ENCODE results near the gene OSBPL6. TPM values are rescaled to one million over a fixed set of nuclear protein-coding genes. Genes with fewer than 3 reads are reported as not detected.

OSBPL6 gene
- polyA plus RNA-seq, 1 donor from 2014 or later: 12.8 TPM

DNA sequence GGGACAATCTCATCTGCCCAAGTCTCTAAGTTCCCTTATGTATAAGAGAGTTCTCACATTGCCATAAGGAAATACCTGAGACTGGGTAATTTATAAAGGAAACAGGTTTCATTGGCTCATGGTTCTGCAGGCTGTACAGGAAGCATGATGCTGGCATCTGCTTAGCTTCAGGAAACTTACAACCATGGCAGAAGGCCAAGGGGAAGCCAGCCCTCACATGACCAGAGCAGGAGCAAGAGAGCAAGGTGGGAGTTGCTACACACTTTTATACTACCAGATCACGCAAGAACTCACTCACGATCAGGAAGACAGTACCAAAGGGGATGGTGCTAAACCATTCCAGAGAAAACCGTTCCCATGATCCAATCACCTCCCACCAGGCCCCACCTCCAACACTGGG is 182.7 kb downstream of the OSBPL6 start:
- Histone ChIP-seq H3K4me3 (ENCODE audit: low read length) (no peak overlapping the region), H3K79me2 (replicated peaks; ENCODE audit: insufficient read depth, low read length) (no peaks in the 10 kb centered on the region), H3K9ac (ENCODE audit: low read length) (no peak overlapping the region), H3K27me3 (ENCODE audit: insufficient read depth, low read depth, low read length) (no peaks in the 10 kb centered on the region), H3K27ac (ENCODE audit: low read length) (no peak overlapping the region), H2AFZ (ENCODE audit: low read depth, low read length) (no peak overlapping the region), H3F3A (ENCODE audit: insufficient read depth, low read length, poor library complexity, severe bottlenecking) (no peaks in the 10 kb centered on the region), H4K20me1 (ENCODE audit: insufficient read depth) (no peaks in the 10 kb centered on the region), H3K9me2 (ENCODE audit: insufficient read depth, low read length) (no peaks in the 10 kb centered on the region), H3K9me3 (ENCODE audit: low read length) (no peaks in the 10 kb centered on the region), H3K4me2 (ENCODE audit: low read length) (no peak overlapping the region), H3K36me3 (ENCODE audit: insufficient read depth, low read length) (no peaks in the 10 kb centered on the region)
- TF ChIP-seq TAF1 (IDR thresholded peaks at IDR 0.05; ENCODE audit: low read depth) (no peak), EZH2 (IDR thresholded peaks at IDR 0.05; ENCODE audit: borderline replicate concordance, insufficient read depth, low read length, poor library complexity, severe bottlenecking) (no peak), RAD21 (conservative IDR thresholded peaks at IDR 0.05) (no peak), POLR2AphosphoS5 (IDR thresholded peaks at IDR 0.05) (no peak), SMC3 (conservative IDR thresholded peaks at IDR 0.05; ENCODE audit: poor library complexity) (no peak), MXI1 (conservative IDR thresholded peaks at IDR 0.05; ENCODE audit: poor library complexity, severe bottlenecking) (no peak), EP300 (conservative IDR thresholded peaks at IDR 0.05; ENCODE audit: poor library complexity, severe bottlenecking) (no peak)
- TF ChIP-seq, protein P1, sequence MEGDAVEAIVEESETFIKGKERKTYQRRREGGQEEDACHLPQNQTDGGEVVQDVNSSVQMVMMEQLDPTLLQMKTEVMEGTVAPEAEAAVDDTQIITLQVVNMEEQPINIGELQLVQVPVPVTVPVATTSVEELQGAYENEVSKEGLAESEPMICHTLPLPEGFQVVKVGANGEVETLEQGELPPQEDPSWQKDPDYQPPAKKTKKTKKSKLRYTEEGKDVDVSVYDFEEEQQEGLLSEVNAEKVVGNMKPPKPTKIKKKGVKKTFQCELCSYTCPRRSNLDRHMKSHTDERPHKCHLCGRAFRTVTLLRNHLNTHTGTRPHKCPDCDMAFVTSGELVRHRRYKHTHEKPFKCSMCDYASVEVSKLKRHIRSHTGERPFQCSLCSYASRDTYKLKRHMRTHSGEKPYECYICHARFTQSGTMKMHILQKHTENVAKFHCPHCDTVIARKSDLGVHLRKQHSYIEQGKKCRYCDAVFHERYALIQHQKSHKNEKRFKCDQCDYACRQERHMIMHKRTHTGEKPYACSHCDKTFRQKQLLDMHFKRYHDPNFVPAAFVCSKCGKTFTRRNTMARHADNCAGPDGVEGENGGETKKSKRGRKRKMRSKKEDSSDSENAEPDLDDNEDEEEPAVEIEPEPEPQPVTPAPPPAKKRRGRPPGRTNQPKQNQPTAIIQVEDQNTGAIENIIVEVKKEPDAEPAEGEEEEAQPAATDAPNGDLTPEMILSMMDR (IDR thresholded peaks at IDR 0.05; ENCODE audit: poor library complexity, severe bottlenecking): no peak
- TF ChIP-seq, protein P2, sequence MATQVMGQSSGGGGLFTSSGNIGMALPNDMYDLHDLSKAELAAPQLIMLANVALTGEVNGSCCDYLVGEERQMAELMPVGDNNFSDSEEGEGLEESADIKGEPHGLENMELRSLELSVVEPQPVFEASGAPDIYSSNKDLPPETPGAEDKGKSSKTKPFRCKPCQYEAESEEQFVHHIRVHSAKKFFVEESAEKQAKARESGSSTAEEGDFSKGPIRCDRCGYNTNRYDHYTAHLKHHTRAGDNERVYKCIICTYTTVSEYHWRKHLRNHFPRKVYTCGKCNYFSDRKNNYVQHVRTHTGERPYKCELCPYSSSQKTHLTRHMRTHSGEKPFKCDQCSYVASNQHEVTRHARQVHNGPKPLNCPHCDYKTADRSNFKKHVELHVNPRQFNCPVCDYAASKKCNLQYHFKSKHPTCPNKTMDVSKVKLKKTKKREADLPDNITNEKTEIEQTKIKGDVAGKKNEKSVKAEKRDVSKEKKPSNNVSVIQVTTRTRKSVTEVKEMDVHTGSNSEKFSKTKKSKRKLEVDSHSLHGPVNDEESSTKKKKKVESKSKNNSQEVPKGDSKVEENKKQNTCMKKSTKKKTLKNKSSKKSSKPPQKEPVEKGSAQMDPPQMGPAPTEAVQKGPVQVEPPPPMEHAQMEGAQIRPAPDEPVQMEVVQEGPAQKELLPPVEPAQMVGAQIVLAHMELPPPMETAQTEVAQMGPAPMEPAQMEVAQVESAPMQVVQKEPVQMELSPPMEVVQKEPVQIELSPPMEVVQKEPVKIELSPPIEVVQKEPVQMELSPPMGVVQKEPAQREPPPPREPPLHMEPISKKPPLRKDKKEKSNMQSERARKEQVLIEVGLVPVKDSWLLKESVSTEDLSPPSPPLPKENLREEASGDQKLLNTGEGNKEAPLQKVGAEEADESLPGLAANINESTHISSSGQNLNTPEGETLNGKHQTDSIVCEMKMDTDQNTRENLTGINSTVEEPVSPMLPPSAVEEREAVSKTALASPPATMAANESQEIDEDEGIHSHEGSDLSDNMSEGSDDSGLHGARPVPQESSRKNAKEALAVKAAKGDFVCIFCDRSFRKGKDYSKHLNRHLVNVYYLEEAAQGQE (IDR thresholded peaks at IDR 0.05; ENCODE audit: borderline replicate concordance): no peak

DNA sequence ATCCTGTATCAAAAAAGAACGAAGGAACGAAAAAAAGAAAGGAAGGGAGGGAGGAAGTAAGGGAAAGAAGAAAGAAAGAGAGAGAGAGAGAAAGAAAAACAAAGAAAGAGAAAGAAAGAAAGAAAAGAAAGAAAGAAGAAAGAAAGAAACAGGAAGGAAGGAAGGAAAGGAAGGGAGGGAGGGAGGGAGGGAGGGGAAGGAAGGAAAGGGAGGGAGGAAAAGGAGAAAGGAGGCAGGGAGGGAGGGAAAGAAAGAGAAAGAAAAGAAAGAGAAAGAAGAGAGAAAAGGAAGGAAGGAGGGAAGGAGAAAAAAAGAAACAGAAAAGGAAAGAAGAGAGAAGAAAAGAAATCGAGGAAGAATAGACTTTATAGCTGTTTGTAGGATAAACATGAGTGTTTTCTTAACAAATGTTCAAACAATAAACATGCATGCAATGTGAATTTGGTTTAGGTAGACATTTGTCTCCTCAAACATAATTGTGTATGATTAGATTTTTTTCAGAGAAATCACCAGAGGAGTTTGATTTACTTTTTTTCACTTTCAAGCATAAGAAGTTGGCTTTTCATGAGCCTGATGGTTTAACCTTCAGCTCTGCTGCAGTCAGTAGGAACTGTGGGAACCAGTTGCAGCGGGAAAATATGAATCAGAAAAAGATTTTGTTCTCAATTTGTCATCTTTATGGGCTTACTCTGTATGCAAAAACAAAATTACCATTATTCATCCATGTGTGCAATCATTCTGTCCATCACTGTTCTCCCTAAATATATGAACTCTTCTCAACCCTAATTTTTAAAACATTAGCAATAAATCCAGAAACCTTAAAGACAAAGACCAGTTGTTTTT is 185.1 kb downstream of the OSBPL6 start:
- Histone ChIP-seq H3K9ac (ENCODE audit: low read length) (no peak overlapping the region), H3F3A (ENCODE audit: insufficient read depth, low read length, poor library complexity, severe bottlenecking) (no peaks in the 10 kb centered on the region), H3K79me2 (replicated peaks; ENCODE audit: insufficient read depth, low read length) (no peaks in the 10 kb centered on the region), H3K27ac (ENCODE audit: low read length) (no peak overlapping the region), H3K9me2 (ENCODE audit: insufficient read depth, low read length) (no peaks in the 10 kb centered on the region), H3K27me3 (ENCODE audit: insufficient read depth, low read depth, low read length) (no peaks in the 10 kb centered on the region), H3K4me2 (ENCODE audit: low read length) (no peak overlapping the region), H2AFZ (ENCODE audit: low read depth, low read length) (no peak overlapping the region), H3K36me3 (ENCODE audit: insufficient read depth, low read length) (peaks cover 10% of the 10 kb centered on the region), H3K4me3 (ENCODE audit: low read length) (no peak overlapping the region), H3K9me3 (ENCODE audit: low read length) (no peaks in the 10 kb centered on the region), H4K20me1 (ENCODE audit: insufficient read depth) (no peaks in the 10 kb centered on the region)
- TF ChIP-seq, protein P1 (IDR thresholded peaks at IDR 0.05; ENCODE audit: poor library complexity, severe bottlenecking): no peak
- TF ChIP-seq EZH2 (IDR thresholded peaks at IDR 0.05; ENCODE audit: borderline replicate concordance, insufficient read depth, low read length, poor library complexity, severe bottlenecking): no peak
- no peak for TF ChIP-seq SMC3 (conservative IDR thresholded peaks at IDR 0.05; ENCODE audit: poor library complexity)
- no peak for TF ChIP-seq TAF1 (IDR thresholded peaks at IDR 0.05; ENCODE audit: low read depth)
- TF ChIP-seq RAD21 (conservative IDR thresholded peaks at IDR 0.05): no peak
- TF ChIP-seq EP300 (conservative IDR thresholded peaks at IDR 0.05; ENCODE audit: poor library complexity, severe bottlenecking): no peak
- no peak for TF ChIP-seq MXI1 (conservative IDR thresholded peaks at IDR 0.05; ENCODE audit: poor library complexity, severe bottlenecking)
- TF ChIP-seq, protein P2 (IDR thresholded peaks at IDR 0.05; ENCODE audit: borderline replicate concordance): no peak
- TF ChIP-seq POLR2AphosphoS5 (IDR thresholded peaks at IDR 0.05): no peak
